ENCODE measurements around the gene MAPRE2.

- no peak for TF ChIP-seq POLR2A (IDR thresholded peaks at IDR 0.05)
- no peak for TF ChIP-seq CTCF (IDR thresholded peaks at IDR 0.05)
Measured at GRCh38 chr18:35074581-35074980, 33.4 kb downstream of the MAPRE2 start.

Measured in gastroesophageal sphincter (tissue), 3 donors.